Heart right ventricle (tissue), 16 donors: ENCODE data around the gene C11orf97. TPM values are rescaled to one million over a fixed set of nuclear protein-coding genes. Genes with fewer than 3 reads are reported as not detected.
"Not testable (repeated sequence)": the region's sequence is repeated elsewhere in the genome, so short reads cannot be mapped to it uniquely, and the experiment has no call there.

Experiments used
- ATAC-seq, 8 donors: fragments of 200-7000 bp; cut with Tn5 transposase; one replicate each; pipeline ENCODE4 v1.9.1; 2020; ENCODE audit warnings: mild to moderate bottlenecking in 8 of 8, moderate library complexity in 8 of 8, moderate number of reproducible peaks in 1 of 8
- DNase-seq, 2 donors: peaks; one replicate each; pipeline ENCODE4 v3.0.0-alpha.2; 2020
- H3K27ac ChIP-seq, 10 donors: fragments of 200-600 bp; sonication (generic) in 2 of 10; one replicate each; pipeline versions ENCODE4 v1.5.0 to v1.8.0; 2020 to 2022; ENCODE audit warnings: mild to moderate bottlenecking in 3 of 10
- H3K27me3 ChIP-seq, 7 donors: fragments of 200-600 bp; one replicate each; pipeline ENCODE4 v1.8.0; 2021 to 2022; ENCODE audit warnings: mild to moderate bottlenecking in 2 of 7
- H3K36me3 ChIP-seq, 9 donors: fragments of 200-600 bp; sonication (generic) in 1 of 9; one replicate each; pipeline versions ENCODE4 v1.5.0 to v1.8.0; 2020 to 2022; ENCODE audit warnings: mild to moderate bottlenecking in 2 of 9
- H3K4me1 ChIP-seq, 9 donors: fragments of 200-600 bp; sonication (generic) in 1 of 9; one replicate each; pipeline versions ENCODE4 v1.5.0 to v1.8.0; 2020 to 2022; ENCODE audit warnings: mild to moderate bottlenecking in 4 of 9
- H3K4me3 ChIP-seq, 10 donors: fragments of 200-600 bp; sonication (generic) in 2 of 10; one replicate each; pipeline versions ENCODE4 v1.5.0 to v1.8.0; 2020 to 2022; ENCODE audit warnings: mild to moderate bottlenecking in 7 of 10, moderate library complexity in 2 of 10
- H3K9me3 ChIP-seq, 11 donors: fragments of 200-600 bp in 10 of 11; sonication (generic) in 2 of 11; one replicate each; pipeline versions ENCODE4 v1.5.0 to v1.8.0; 2013 to 2022; ENCODE audit warnings: mild to moderate bottlenecking in 2 of 11, control low read depth in 1 of 11, moderate library complexity in 1 of 11
- WGBS, 2 donors: extraction: QIAGEN DNeasy Blood & Tissue Kit; methylation state at CpG; one replicate each; pipeline ENCODE4 v1.1.7; 2013; ENCODE audit warnings: inconsistent platforms in 1 of 2; 5-methylcytosine and 5-hydroxymethylcytosine counted together
- intact Hi-C, 10 donors: fragments of 100-400 bp; cut with DNase I; formaldehyde crosslinking; loops; one replicate each; pipeline versions ENCODE4 v1.11.1 to v1.14.2; 2022
- polyA plus RNA-seq, 2 donors: library from polyadenylated mRNA; stranded (reverse); fragments of 200-250 nt; gene quantifications; one replicate each; pipeline ENCODE4 v1.2.3, GENCODE V29; 2013
- total RNA-seq, 10 donors: library from RNA; stranded (reverse); fragmentation: NEBNext Ultra II Directional in 3 of 10; extraction: Animal tissue kit (Norgen Biotek cat#: 25700) in 3 of 10; gene quantifications; one replicate each; pipeline versions ENCODE4 v1.2.1 to v1.2.4, GENCODE V29; 2021 to 2023
- TF ChIP-seq, protein P1 (sequence below), 9 donors: fragments of 200-600 bp; sonication (generic) in 2 of 9; IDR thresholded peaks; one replicate each; pipeline versions ENCODE4 v1.5.0 to v1.8.0; 2021 to 2022; ENCODE audit warnings: antibody characterized with exemption in 9 of 9, mild to moderate bottlenecking in 5 of 9, moderate library complexity in 1 of 9
- donor health status: Arrhythmogenic right ventricular cardiomyopathy.
- donor health status: ischemic (EF 13 %, LVEDD 7.1; RV severe dilation, severe dysfunction).
- donor health status: healthy with polysubstance abuse.
- donor health status: DM: no; HTN: yes; CAD: no.
- donor health status: DM: no; HTN: no; CAD: no.
- donor health status: ischemic (EF 25% LVEDD 6.9; RV normal size, moderate dysfunction).
- donor health status: ischemic (EF 25% LVEDD 5.7; RV mildly dilated, moderate dysfunction).
- donor health status: healthy.
- donor health status: DM: yes; HTN: yes; CAD: no.
- donor health status: Ischemic cardiomyopathy.
- donor health status: ischemic (EF 35%, LVEDD 5.7; RV mildly dilated, moderate dysfunction).
- donor health status: nonischemic (EF 11% LVEDD 7.7; RV severe dilation, severe dysfunction).
- donor health status: DM: yes; HTN: yes; CAD: no.
- donor health status: PGD.
- donor health status: ischemic (EF 29% LVEDD 5.4; RV normal size, mild dysfunction).
- donor health status: nonischemic (EF 23%, LVEDD 6.1; RV moderate dilation, normal function).

The C11orf97 gene
- total and polyA plus RNA-seq, 12 donors = not detected

DNA sequence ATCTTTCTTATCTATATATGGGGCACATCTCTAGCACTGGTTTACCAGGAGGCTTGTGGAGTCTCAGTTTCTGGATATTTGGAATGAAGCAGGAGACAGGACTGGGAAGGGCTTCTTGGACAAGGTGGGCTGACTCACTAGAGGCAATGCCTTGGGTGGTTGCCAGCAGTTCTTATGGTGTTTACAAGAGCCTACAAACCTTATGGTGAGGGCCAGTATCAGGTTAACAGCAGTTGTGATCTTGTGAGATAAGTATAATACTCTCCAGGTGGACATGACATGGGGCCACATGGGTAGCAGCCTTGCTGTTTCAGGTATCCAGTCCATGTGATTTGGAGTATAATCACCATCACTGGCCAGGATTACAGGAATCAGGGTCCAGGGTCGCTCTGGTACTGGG, 41.7 kb downstream of the C11orf97 start:
- DNase-seq (no peak), ATAC-seq (no peak)
- 94% methylated on average over 1 of the region's 1 CpG for WGBS, 2 donors
- no peaks in the 10 kb centered on the region for H3K9me3 ChIP-seq
- peaks cover 0 to 4% (median 0%) of the 10 kb centered on the region in 9 donors for H3K36me3 ChIP-seq
- peaks cover 0 to 42% (median 0%) of the 10 kb centered on the region in 9 donors for H3K4me1 ChIP-seq
- intact Hi-C loops = no loop called here
- no peak overlapping the region for H3K4me3 ChIP-seq
- TF ChIP-seq, protein P1, sequence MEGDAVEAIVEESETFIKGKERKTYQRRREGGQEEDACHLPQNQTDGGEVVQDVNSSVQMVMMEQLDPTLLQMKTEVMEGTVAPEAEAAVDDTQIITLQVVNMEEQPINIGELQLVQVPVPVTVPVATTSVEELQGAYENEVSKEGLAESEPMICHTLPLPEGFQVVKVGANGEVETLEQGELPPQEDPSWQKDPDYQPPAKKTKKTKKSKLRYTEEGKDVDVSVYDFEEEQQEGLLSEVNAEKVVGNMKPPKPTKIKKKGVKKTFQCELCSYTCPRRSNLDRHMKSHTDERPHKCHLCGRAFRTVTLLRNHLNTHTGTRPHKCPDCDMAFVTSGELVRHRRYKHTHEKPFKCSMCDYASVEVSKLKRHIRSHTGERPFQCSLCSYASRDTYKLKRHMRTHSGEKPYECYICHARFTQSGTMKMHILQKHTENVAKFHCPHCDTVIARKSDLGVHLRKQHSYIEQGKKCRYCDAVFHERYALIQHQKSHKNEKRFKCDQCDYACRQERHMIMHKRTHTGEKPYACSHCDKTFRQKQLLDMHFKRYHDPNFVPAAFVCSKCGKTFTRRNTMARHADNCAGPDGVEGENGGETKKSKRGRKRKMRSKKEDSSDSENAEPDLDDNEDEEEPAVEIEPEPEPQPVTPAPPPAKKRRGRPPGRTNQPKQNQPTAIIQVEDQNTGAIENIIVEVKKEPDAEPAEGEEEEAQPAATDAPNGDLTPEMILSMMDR (IDR thresholded peaks at IDR 0.05) = no peak
- H3K27me3 ChIP-seq = no peaks in the 10 kb centered on the region
- H3K27ac ChIP-seq = no peak overlapping the region

DNA sequence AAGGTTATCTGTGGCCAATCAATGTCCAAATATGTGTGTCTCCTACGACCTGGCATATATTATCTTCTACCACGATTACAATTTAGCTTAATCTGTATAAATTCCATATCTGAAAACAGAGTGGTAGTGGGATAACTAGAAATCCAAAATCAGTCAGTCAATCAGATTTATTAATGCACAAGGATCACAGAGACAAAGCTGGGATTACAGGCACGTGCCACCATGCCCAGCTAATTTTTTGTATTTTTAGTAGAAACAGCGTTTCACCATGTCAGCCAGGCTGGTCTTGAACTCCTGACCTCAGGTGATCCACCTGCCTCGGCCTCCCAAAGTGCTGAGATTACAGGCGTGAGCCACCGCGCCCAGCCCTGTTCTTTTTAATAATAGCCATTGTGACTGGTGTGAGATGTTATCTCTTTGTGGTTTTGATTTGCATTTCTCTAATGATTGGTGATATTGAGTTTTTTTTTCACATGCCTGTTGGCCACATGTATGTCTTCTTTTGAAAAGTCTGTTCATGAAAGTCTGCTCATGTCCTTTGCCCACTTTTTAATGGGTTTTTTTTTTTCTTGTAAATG, 43.6 kb downstream of the C11orf97 start:
- DNase-seq, H3K4me3 ChIP-seq, H3K27me3 ChIP-seq, H3K36me3 ChIP-seq, ATAC-seq, H3K27ac ChIP-seq, H3K9me3 ChIP-seq: not testable (repeated sequence)
- 92 to 95% methylated on average over 8 of the region's 8 CpGs for WGBS, 2 donors
- H3K4me1 ChIP-seq = peaks cover 0 to 34% (median 0%) of the 10 kb centered on the region in 9 donors
- intact Hi-C loops = loop anchor here in 1 of 10 donors (5.0 kb wide), 1 partner anchor 34 kb away; no protein-coding TSS in a partner anchor

DNA sequence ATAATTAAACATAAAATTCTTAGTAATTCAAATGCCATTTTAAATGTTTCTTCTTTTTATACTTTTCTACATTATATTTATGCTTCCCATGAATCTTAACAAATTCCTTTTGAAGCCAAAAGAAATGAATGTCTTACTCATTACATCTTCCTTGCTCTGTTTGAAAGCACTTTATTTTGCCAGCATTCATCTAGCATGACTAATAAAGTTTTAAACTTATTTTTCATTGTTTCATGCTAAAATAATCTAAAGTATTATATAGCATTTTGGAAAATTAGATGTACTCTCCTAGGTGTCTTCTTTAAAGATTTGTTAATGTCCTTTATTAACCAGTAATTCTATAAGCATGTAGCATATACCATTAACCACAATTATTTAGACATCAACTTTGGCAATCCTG, 45.2 kb downstream of the C11orf97 start:
- H3K4me1 ChIP-seq = peaks cover 0 to 34% (median 0%) of the 10 kb centered on the region in 9 donors
- no peak overlapping the region for H3K27ac ChIP-seq
- H3K27me3 ChIP-seq = no peaks in the 10 kb centered on the region
- no peaks in the 10 kb centered on the region for H3K9me3 ChIP-seq
- no peaks in the 10 kb centered on the region for H3K36me3 ChIP-seq
- DNase-seq = no peak
- ATAC-seq = no peak
- H3K4me3 ChIP-seq = no peak overlapping the region
- TF ChIP-seq, protein P1 (IDR thresholded peaks at IDR 0.05) = no peak
- intact Hi-C loops = loop anchor here in 1 of 10 donors (5.0 kb wide), 1 partner anchor 35 kb away; no protein-coding TSS in a partner anchor

DNA sequence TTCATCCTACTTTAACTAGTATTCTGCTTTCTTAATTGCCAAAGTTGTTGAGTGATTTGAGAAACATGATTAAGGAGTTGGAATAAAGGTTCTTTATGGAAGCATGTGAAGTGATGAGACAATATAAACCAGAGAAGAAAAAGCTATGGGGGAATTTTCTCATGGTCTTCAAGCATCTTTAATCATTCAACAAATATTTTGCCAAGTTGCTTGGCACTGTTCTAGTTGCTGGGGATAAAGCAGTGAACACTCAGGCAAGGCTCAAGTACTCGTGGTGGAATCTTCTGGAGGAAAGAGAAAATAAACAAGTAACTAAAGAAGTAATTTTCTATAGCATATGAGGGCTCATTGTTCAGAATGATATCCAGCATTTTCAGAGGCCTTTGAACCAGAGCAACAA, 45.7 kb downstream of the C11orf97 start:
- TF ChIP-seq, protein P1 (IDR thresholded peaks at IDR 0.05) = no peak
- H3K27ac ChIP-seq = peak overlapping the region in 1 of 10 donors; percentile 13
- H3K9me3 ChIP-seq = no peaks in the 10 kb centered on the region
- no peaks in the 10 kb centered on the region for H3K27me3 ChIP-seq
- H3K4me3 ChIP-seq = no peak overlapping the region
- WGBS, 2 donors = 61 to 70% methylated on average over 1 of the region's 1 CpG
- H3K36me3 ChIP-seq = no peaks in the 10 kb centered on the region
- DNase-seq = no peak
- intact Hi-C loops = loop anchor here in 1 of 10 donors (5.0 kb wide), 1 partner anchor 36 kb away; no protein-coding TSS in a partner anchor
- no peak for ATAC-seq
- peaks cover 0 to 35% (median under 1%) of the 10 kb centered on the region in 9 donors for H3K4me1 ChIP-seq

- peak overlapping the region in 1 of 10 donors; percentile 13 for H3K27ac ChIP-seq
- intact Hi-C loops = loop anchor here in 1 of 10 donors (5.0 kb wide), 1 partner anchor 36 kb away; no protein-coding TSS in a partner anchor
- WGBS, 2 donors = 96 to 97% methylated on average over 1 of the region's 1 CpG
These were observed 46.2 kb downstream of the C11orf97 start for GRCh38 chr11:94558468-94558867.

More at GRCh38 chr11:94558468-94558867, 46.2 kb downstream of the C11orf97 start:
- H3K4me1 ChIP-seq = peaks cover 0 to 39% (median 5%) of the 10 kb centered on the region in 9 donors
- H3K9me3 ChIP-seq = no peaks in the 10 kb centered on the region
- no peaks in the 10 kb centered on the region for H3K36me3 ChIP-seq
- no peak overlapping the region for H3K4me3 ChIP-seq
- ATAC-seq = no peak
- TF ChIP-seq, protein P1 (IDR thresholded peaks at IDR 0.05) = no peak
- DNase-seq = no peak
- no peaks in the 10 kb centered on the region for H3K27me3 ChIP-seq
